ENCODE data around the gene AACS.

The AACS gene

DNA sequence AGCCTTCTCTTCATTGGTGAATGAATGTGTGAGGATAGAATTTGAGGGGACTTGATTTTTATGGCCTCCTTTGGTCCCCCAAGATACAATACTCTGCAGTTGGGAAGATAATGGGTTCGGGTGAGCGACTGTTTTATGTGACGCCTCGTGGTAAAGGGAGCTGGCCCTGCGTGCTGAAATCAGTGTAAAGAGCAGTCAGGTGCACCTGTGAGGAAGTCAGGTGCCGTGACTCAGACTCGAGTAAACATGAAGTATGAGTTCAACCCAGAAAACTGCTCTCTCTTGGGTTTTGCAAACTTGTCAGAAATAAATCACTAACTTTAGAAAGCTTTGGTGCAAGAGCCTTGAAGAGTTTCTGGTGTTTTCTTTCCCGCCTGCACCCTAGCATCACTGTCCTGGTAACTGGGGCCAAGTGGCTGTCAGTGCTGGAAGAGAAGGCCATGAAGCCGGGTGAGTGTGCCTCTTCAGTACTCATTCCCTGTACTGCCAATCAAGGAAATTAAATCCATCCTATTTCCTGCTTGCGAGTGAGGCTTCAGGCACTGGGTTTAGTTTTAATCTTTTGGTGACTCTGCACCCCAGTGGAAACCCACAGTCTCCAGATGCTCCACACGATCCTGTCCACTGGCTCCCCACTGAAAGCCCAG lies 59.2 kb downstream of the AACS start:
- no peak for TF ChIP-seq ZNF202 (tag by site-specific recombination; IDR thresholded peaks at IDR 0.05; ENCODE audit: borderline replicate concordance)
- no peak for TF ChIP-seq ZNF354C (tag by site-specific recombination; IDR thresholded peaks at IDR 0.05; ENCODE audit: borderline replicate concordance, low read depth)
- TF ChIP-seq, protein P1, sequence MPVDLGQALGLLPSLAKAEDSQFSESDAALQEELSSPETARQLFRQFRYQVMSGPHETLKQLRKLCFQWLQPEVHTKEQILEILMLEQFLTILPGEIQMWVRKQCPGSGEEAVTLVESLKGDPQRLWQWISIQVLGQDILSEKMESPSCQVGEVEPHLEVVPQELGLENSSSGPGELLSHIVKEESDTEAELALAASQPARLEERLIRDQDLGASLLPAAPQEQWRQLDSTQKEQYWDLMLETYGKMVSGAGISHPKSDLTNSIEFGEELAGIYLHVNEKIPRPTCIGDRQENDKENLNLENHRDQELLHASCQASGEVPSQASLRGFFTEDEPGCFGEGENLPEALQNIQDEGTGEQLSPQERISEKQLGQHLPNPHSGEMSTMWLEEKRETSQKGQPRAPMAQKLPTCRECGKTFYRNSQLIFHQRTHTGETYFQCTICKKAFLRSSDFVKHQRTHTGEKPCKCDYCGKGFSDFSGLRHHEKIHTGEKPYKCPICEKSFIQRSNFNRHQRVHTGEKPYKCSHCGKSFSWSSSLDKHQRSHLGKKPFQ (tag by site-specific recombination; IDR thresholded peaks at IDR 0.05): no peak
- no peak for TF ChIP-seq GLIS2 (tag by site-specific recombination; IDR thresholded peaks at IDR 0.05)
- no peak for TF ChIP-seq SETDB1 (IDR thresholded peaks at IDR 0.05; ENCODE audit: insufficient read length, low read length)
- TF ChIP-seq ZNF341 (tag by site-specific recombination; IDR thresholded peaks at IDR 0.05; ENCODE audit: low read depth): no peak
- TF ChIP-seq, protein P2, sequence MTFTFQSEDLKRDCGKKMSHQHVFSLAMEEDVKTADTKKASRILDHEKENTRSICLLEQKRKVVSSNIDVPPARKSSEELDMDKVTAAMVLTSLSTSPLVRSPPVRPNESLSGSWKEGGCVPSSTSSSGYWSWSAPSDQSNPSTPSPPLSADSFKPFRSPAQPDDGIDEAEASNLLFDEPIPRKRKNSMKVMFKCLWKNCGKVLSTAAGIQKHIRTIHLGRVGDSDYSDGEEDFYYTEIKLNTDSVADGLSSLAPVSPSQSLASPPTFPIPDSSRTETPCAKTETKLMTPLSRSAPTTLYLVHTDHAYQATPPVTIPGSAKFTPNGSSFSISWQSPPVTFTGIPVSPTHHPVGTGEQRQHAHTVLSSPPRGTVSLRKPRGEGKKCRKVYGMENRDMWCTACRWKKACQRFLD (tag by site-specific recombination; IDR thresholded peaks at IDR 0.05): no peak
- no peak for TF ChIP-seq ZNF701 (tag by site-specific recombination; IDR thresholded peaks at IDR 0.05)
- no peak for TF ChIP-seq KLF10 (tag by site-specific recombination; IDR thresholded peaks at IDR 0.05)
- TF ChIP-seq, protein P3, sequence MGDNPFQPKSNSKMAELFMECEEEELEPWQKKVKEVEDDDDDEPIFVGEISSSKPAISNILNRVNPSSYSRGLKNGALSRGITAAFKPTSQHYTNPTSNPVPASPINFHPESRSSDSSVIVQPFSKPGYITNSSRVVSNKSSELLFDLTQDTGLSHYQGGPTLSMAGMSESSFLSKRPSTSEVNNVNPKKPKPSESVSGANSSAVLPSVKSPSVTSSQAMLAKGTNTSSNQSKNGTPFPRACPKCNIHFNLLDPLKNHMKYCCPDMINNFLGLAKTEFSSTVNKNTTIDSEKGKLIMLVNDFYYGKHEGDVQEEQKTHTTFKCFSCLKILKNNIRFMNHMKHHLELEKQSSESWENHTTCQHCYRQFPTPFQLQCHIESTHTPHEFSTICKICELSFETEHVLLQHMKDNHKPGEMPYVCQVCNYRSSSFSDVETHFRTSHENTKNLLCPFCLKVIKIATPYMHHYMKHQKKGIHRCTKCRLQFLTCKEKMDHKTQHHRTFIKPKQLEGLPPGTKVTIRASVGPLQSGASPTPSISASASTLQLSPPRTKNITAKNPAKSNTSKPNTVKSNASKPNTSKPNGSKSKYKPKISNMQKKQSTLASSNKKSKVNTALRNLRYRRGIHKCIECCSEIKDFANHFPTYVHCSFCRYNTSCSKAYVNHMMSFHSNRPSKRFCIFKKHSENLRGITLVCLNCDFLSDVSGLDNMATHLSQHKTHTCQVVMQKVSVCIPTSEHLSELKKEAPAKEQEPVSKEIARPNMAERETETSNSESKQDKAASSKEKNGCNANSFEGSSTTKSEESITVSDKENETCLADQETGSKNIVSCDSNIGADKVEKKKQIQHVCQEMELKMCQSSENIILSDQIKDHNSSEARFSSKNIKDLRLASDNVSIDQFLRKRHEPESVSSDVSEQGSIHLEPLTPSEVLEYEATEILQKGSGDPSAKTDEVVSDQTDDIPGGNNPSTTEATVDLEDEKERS (tag by site-specific recombination; IDR thresholded peaks at IDR 0.05): no peak
- TF ChIP-seq, protein P4, sequence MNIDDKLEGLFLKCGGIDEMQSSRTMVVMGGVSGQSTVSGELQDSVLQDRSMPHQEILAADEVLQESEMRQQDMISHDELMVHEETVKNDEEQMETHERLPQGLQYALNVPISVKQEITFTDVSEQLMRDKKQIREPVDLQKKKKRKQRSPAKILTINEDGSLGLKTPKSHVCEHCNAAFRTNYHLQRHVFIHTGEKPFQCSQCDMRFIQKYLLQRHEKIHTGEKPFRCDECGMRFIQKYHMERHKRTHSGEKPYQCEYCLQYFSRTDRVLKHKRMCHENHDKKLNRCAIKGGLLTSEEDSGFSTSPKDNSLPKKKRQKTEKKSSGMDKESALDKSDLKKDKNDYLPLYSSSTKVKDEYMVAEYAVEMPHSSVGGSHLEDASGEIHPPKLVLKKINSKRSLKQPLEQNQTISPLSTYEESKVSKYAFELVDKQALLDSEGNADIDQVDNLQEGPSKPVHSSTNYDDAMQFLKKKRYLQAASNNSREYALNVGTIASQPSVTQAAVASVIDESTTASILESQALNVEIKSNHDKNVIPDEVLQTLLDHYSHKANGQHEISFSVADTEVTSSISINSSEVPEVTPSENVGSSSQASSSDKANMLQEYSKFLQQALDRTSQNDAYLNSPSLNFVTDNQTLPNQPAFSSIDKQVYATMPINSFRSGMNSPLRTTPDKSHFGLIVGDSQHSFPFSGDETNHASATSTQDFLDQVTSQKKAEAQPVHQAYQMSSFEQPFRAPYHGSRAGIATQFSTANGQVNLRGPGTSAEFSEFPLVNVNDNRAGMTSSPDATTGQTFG (tag by site-specific recombination; IDR thresholded peaks at IDR 0.05; ENCODE audit: borderline replicate concordance): no peak
- no peak for TF ChIP-seq KLF1 (tag by site-specific recombination; IDR thresholded peaks at IDR 0.05)
- TF ChIP-seq ZNF548 (tag by site-specific recombination; IDR thresholded peaks at IDR 0.05): no peak
- TF ChIP-seq, protein P5, sequence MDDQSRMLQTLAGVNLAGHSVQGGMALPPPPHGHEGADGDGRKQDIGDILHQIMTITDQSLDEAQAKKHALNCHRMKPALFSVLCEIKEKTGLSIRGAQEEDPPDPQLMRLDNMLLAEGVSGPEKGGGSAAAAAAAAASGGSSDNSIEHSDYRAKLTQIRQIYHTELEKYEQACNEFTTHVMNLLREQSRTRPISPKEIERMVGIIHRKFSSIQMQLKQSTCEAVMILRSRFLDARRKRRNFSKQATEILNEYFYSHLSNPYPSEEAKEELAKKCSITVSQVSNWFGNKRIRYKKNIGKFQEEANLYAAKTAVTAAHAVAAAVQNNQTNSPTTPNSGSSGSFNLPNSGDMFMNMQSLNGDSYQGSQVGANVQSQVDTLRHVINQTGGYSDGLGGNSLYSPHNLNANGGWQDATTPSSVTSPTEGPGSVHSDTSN (CRISPR knock-in tag; IDR thresholded peaks at IDR 0.05): no peak
- no peak for TF ChIP-seq ZNF521 (tag by site-specific recombination; IDR thresholded peaks at IDR 0.05)
- TF ChIP-seq KLF9 (tag by site-specific recombination; IDR thresholded peaks at IDR 0.05; ENCODE audit: low read depth): no peak
- TF ChIP-seq, protein P6, sequence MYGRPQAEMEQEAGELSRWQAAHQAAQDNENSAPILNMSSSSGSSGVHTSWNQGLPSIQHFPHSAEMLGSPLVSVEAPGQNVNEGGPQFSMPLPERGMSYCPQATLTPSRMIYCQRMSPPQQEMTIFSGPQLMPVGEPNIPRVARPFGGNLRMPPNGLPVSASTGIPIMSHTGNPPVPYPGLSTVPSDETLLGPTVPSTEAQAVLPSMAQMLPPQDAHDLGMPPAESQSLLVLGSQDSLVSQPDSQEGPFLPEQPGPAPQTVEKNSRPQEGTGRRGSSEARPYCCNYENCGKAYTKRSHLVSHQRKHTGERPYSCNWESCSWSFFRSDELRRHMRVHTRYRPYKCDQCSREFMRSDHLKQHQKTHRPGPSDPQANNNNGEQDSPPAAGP (tag by site-specific recombination; IDR thresholded peaks at IDR 0.05): no peak
- TF ChIP-seq SALL2 (tag by site-specific recombination; IDR thresholded peaks at IDR 0.05; ENCODE audit: borderline replicate concordance): no peak
- no peak for TF ChIP-seq ZNF585B (tag by site-specific recombination; IDR thresholded peaks at IDR 0.05)
- TF ChIP-seq, protein P7, sequence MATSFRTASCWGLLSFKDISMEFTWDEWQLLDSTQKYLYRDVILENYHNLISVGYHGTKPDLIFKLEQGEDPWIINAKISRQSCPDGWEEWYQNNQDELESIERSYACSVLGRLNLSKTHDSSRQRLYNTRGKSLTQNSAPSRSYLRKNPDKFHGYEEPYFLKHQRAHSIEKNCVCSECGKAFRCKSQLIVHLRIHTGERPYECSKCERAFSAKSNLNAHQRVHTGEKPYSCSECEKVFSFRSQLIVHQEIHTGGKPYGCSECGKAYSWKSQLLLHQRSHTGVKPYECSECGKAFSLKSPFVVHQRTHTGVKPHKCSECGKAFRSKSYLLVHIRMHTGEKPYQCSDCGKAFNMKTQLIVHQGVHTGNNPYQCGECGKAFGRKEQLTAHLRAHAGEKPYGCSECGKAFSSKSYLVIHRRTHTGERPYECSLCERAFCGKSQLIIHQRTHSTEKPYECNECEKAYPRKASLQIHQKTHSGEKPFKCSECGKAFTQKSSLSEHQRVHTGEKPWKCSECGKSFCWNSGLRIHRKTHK (tag by site-specific recombination; IDR thresholded peaks at IDR 0.05): no peak
- Histone ChIP-seq H3K36me3 (ENCODE audit: control insufficient read depth in 2 of 2, insufficient read depth in 1 of 2, low read length in 2 of 2) (peaks cover 6 to 39% of the 10 kb centered on the region in 2 experiments; a peak in 2 of 3 replicates), H3K4me3 (ENCODE audit: low read depth, low read length) (no peak overlapping the region), H3K4me1 (ENCODE audit: control insufficient read depth, insufficient read depth, low read length) (no peaks in the 10 kb centered on the region), H3K27ac (ENCODE audit: extremely low read depth, low read depth, low read length) (no peak overlapping the region), H3K9me3 (ENCODE audit: control insufficient read depth, insufficient read depth, low read depth, low read length) (no peaks in the 10 kb centered on the region)
- CTCF ChIA-PET: no interaction called here
- POLR2A ChIA-PET: no interaction called here
